GM21786 (cell line): ENCODE data around the gene CALN1.

Source experiments
- ATAC-seq: cut with Tn5 transposase; IDR thresholded peaks from one replicate; pipeline ENCODE4 v1.9.1; 2021; ENCODE audit not compliant: unreplicated experiment

CALN1 gene

DNA sequence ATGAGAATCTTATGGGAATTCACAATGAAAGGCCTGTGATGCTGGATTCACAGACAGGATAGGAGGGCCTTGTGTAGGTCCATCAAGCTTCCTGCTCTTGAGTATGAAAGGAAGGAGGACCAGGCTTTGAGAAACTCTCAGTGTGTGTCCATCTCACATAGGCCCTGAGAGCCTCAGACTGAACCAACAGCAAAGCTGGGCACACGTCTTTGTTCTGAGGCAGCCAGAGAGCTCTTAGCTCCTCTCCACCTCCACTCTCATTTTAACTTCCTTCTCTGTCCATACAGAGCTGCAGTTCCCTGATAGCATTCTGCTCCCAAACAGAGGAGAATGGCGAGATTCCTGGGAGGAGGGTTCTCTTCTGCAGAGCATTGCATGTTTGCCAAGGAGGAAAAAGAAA, 515.6 kb downstream of the CALN1 start:
- no peak for ATAC-seq

GRCh38 chr7:71886046-71886445, 526.1 kb downstream of the CALN1 start:
- no peak for ATAC-seq

DNA sequence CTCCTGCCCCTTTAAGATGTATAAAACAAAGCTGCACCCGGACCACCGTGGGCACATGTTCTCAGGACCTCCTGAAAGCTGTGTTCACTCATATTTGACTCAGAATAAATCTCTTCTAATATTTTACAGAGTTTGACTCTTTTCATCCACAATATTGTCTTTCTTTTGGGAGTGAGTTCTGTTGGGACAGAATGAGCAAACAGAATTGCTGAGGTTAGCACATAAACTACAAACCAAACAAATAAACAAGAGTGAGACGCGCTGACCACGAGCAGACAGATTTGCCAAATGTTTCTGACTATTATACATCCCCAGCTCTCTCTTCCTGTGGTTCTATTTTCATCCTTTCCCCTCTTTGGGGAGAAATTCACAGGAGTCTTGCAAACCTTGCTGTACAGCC, 526.7 kb downstream of the CALN1 start:
- no peak for ATAC-seq

GRCh38 chr7:71883415-71883814, 528.7 kb downstream of the CALN1 start:
- ATAC-seq: no peak

DNA sequence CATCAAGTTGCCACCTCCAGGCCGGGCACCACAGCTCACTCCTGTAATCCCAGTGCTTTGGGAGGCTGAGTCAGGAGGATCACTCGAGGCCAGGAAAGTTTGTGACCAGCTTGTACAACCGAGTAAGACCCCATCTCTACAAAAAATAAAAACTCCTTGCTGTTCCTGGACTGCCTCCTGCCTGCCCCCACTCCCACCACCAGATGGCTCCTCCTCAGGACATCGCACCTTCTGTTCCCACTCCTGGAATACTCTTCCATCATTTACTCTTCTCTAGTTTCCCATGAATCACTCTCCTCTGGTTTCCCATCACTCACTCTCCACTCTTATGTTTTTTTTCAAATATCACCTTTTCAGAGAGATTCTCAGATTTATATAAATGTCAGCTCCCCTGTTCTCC, 540.7 kb downstream of the CALN1 start:
- ATAC-seq: no peak

- no peak for ATAC-seq
These were observed 541.3 kb downstream of the CALN1 start for GRCh38 chr7:71870812-71871211.

DNA sequence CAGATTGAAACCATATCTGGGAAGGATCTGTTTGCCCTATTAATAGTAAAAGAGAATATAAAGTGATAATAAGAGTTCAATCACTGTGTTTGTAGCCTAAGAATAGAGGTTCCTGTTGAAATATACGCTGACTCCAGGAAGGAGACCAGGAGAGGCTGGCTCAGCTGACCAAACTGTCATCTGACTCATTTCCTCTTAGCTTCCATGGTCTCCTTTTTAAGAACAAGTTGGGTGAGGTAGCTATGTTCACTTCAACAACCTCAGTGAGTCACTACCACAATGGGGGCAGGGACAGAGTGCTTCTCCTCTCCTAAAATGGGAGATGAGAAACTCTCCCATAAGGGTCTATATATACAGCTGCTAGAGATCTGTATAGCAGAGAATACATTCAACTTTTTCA, 543.3 kb downstream of the CALN1 start:
- no peak for ATAC-seq

GRCh38 chr7:71867626-71868025, 544.5 kb downstream of the CALN1 start:
- ATAC-seq: no peak

DNA sequence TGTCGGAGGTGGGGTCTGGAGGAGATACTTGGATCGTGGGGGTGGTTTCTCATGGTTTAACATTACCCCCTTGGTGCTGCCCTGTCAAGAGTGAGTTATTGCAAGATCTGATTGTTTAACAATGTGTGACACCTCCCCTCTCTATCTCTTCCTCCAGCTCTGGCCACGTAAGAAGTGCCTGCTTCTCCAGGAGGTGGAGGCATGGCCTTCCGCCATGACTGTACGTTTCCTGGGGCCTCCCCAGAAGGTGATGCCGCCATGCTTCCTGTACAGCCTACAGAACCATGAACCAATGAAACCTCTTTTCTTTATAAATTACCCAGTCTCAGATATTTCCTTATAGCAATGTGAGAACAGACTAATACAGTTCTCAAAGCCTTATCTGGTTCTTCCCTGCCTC, 547.0 kb downstream of the CALN1 start:
- ATAC-seq: no peak

GRCh38 chr7:71864130-71864529, 548.0 kb downstream of the CALN1 start:
- no peak for ATAC-seq

DNA sequence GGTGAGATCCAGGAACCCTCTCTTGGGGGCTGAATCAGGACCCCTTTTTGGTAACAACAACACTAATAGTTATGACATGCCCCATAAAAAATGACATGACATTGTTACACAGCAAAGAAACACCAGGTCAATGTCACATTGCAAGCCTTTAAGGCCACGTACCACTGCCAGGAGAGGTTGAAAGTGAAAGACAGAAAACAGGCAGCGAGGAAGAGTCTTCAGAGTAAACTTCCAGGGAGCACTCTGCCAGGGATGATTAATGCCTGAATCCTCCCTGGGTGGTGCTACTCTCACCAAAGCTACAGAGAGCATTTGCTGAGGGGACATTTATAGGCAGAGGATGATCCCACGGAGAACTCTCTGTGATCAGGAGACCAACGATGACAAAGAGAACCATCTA, 551.6 kb downstream of the CALN1 start:
- ATAC-seq: no peak

- no peak for ATAC-seq
These were observed 554.8 kb downstream of the CALN1 start for GRCh38 chr7:71857338-71857737.

DNA sequence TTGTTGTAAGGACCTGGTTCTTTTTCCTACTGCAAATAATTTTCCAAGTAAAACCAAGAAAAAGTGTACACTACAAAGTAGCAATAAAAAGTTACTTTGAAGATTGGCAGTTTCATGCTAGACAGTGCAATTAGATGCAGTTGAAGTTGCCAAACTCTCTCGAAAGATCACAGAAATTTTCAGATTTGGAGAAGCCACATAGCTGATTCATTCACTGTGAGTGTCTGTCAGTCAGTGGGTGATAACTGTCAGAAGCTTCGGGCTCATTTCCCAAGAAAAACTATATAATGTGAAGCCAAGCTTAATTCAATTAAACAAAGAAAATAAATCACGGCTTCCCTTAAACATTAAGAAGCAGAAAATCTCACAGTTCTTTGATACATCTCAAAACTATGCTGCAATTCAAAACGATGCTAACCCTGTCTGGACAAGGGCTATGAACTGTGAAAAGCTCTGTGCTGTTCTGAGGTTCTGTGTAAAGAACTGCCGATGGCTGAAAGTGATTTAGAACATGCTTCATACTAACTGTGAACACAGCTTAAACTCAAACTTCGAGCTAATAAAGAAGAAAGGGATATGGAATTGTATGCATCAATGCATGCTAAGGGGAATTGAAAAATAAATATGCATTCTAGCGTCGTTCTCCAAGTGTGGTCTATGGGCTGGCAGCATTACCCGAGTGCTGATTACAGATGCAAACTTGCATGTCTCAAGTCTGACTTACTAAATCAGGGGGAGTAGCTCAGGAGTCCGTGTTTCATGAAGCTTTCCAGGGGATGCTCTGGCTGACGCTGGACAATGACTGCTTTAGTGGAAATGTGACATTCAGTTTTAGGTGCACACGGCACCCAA, 557.4 kb downstream of the CALN1 start:
- ATAC-seq: no peak

DNA sequence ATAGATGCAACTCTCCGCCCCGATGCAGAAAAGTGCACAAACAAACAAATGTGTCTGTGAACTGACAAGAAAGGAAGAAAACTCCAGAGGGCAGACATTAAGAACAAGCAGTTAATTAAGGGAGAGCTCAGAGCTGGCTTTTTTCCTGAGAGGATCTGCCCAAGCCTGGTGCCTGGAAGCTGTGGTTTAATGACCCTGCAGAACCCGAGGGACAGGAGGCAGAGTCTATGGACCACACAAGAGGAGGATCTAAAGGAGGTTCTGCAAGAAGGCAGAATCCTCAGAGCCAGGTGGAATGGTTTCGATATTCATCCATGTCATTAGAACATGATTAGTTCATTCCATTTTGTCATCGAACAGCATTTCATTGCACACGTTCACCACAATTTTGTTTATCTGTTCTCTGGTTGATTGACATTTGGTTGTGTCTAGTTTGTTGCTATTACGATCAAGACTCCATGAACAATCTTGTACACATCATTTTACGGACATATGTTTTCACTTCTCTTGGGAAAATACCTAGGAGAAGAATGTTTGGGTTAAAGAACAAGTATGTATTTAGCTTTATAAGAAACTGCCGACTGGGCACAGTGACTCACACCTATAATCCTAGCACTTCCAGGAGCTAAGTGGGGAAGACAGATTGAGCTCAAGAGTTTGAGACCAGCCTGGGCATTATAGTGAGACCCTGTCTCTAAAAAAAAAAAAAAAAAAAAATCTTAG, 560.2 kb downstream of the CALN1 start:
- ATAC-seq: no peak

DNA sequence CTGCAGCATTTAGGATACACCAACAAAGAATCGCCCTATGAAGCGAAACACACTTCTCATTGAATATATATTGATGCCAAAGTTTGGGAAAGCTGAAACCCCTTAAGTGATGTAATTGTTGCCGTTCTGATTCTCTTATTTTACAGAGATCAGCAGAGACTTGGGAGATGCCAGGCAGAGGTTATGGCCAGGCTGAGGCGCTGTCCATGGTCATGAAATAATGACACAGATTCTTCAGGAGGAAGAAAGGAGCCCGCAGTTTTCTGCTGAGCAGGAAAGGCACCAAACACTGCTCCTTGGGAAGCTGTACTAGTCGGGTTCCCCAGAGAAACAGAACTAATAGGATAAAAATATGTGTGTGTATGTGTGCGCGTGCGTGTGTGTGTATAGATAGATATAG, 566.0 kb downstream of the CALN1 start:
- ATAC-seq: no peak

DNA sequence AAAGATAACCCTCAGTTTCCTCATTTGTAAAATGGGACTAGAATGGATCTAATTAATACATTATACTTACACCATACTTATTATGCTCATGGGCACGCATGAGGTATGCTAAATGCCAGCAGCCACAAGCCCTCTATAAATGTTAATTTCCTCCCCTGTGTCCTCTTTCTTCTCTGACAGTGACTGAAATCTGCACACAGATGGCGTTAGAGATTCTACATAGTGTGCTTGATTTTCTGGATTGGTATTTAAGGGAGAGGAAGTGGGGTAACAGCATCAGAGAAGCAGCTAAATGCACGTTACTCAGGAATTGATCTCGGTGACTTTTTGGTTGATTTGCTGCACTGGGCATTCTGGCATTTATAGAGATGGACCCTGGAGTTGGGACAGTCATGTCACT, 568.5 kb downstream of the CALN1 start:
- no peak for ATAC-seq

GRCh38 chr7:71842786-71843185, 569.4 kb downstream of the CALN1 start:
- ATAC-seq: no peak

- no peak for ATAC-seq
These were observed 569.8 kb downstream of the CALN1 start for GRCh38 chr7:71842381-71842780.

GRCh38 chr7:71835056-71835455, 577.1 kb downstream of the CALN1 start:
- no peak for ATAC-seq

GRCh38 chr7:71829515-71829914, 582.6 kb downstream of the CALN1 start:
- ATAC-seq: no peak

DNA sequence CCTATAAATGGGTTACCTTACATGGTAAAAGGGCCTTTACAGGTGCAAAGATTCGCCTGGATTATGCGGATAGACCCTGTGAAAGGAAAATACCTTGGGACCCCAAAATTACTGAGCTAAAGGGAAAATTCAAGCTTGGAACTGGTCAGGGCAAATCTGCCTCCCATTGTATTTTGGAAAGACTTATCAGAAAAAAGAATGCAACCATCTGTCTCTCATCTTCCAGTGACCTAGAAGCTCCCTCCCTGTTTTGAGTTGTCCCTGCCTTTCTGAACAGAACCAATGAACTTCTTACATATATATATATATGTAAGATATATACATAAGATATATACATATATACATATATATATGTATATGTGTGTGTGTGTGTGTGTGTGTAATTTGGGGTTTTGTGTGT, 583.8 kb downstream of the CALN1 start:
- no peak for ATAC-seq

DNA sequence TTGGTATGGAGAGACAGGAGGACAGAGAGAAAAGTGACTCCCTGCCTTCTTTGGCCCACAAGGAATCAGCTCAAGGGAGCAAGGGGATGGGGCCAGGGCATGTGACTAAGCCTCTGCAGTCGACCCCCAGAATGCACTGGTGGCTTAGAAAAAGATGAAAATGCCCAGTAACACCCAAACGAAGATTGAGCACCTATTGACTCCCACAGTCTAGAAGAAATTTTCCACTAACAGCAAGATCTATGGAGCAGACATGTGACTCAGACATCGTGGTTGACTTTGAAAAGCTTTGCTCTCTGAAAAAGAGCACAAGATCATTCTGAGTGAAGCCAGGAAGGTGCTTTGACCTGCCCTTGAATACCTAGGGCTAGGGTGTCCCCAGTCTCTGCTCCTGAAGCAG, 586.0 kb downstream of the CALN1 start:
- ATAC-seq: no peak
